ENCODE measurements around the gene SLX4IP.
"Not testable (repeated sequence)": the region's sequence is repeated elsewhere in the genome, so short reads cannot be mapped to it uniquely, and the experiment has no call there.

SLX4IP gene

DNA sequence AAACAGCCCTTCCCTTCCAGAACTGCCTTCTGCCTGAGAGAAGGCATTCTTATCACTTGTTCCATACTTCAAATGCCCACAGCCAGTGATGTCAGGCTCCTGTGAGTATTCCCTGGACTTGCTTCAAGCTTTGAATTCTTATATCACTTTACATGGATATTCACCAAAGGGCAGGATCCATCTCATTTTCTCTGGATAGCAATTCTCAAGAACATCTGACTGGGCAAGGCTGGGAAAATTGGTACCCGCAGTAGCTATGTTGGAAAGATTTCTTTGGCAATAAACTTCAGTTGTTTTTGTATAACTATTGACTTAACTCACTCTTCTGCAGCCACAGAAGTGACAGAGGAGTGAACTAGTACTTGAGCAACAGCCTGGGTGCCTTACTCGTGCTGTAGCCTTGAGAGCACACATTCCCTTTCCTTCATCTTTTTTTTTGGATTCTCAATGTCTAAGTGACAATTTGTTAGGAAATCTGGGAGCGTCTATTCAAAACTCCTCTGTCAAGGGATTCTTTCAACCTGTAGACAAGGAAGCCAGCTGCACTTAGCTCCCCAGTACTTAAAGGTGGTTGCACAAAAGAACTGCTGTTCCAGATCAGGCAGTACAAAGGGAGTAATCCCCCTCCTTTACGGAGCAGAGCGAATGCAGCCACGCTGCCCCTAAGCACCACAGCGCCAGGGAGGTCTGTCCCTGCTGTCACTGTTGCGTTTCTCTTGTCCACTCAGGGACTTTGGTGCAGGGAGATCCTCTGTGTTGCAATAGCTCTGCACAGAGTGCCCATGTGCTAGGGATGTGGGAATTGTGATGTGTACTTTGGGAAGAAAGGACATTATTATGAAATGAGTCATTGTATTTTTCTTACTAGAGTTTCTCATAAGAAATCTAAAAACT is 169.1 kb downstream of the SLX4IP start:
- no peak for DNase-seq

DNA sequence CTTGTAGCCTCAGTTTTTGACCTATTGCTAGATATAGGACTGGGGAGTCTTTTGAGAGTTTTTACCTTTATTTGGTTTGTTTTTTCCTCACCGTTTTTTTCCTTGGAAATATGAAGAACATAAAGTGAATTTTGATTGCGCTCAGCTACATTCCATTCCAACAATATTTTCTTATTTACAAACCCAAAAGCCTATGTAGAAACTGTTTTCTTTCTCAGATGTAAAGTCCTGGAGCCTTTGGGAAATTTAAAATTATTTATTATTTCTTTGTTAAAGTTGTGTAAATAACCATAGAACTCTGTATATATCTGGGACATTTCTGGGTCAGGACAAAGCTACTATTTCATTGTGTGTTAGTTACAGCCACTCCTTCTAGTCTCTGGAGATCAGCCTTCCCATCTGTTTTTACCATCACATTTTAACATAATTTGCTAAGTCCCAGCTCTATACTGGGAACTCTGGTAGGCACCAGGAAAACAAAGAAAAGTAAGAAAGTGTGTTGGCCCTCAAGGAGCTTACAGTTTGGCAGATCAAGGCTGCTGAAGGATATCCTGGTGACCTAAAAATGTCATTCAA is 169.8 kb downstream of the SLX4IP start:
- no peak for DNase-seq

DNA sequence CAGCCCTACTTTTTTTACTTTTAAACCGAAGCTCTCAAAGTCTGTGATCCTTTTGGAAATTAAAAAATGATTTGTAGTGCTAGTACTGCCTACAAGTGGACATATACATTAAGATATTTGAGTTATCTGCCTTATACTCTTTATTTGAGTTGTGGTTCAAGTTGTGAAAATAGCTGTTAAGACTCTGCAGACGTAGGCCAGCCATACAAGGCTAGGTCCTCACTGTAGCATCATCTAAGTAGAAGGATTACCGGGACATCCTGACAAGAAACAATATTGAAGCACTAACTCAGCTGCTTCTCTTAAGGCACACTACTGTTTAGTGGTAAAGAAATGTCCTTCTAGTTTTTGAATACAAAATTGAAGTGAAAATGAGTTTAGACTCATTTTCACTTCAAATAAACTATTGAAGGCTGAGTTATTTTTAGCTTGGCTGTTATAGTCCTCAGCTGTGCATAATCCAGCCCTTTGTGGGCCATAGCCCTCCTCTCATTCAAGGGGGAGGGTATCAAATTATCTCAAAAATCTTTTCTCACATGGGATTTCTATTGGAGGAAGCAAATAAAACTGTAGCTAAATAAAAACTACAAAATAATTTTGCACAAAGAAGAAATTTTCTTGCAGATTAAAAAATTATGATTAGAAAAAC is 170.6 kb downstream of the SLX4IP start:
- DNase-seq, result no peak

DNA sequence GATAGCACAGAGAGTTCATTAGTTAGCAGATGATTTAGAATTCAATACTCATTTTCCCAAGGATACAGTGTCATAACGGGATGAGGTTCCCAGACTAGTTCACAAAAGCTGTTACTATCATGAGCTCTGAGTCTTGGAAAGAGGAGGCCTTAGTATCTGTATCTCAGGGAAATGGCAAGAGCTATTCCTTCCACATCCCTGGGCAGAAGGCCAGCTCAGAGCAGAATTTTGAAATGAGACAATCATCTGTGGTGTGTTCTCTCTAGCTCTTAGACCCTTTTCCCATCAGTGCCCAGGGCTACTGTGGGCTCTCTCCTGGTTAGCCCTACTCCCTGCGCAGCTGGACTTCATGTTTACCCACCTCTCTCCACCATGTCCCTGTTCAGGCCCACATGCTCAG is 174.2 kb downstream of the SLX4IP start:
- no peak for DNase-seq

DNA sequence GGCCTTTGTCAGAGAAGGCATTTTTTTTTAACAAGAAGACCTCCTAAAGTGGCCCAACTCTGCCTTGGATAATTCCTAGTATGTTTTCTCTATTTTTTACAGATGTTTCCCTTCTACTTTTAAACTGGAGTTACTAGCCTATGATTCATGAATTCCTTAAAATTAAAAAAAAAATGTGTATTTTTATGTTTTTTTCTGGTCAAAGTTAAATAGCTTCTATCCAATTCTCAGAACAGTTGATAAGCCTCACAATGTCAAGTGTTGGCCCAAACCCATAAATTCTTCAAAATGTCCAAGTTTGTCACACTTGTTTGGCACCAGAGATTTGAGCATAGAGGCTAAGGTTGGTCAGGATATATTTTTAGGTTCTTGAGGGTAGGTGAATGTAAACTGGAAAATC is 174.7 kb downstream of the SLX4IP start:
- no peak for DNase-seq

DNA sequence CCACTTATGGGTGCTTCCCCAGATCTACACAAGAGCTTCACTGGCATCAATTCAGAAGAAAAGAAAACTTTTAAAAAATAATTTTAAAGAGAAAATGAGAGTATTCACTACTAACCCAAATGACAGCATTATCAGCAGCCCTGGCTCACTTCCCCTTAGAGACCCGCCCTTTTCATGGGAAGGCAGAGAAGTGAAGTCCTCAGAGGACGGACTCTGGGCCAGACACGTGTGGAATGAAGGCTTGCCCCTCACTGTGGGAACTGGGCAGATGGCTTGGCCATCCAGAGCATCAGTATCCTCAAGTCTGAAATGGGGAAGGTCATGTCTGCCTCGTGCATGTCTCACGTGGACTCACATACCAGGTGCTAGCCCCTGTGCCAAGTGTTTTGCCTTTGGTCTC is 175.1 kb downstream of the SLX4IP start:
- no peak for DNase-seq

DNA sequence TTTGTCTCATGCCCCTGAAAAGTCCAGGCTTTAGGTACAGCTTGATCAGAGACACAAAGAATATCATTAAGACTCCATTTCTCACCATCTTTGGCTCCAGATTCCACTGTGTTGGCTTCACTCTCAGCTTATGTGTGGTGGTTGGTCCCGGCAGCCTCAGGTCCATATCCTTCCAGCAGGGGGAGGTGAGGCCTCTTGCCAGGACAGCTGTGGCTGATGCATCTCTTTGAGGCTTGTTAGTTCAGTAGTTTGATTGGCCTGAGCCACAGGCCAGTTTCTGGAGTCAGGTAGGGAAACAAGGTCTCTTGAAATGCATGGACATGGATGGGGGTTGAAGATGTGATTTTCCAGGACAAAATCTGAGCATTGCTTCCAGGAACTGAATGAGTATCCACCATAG is 176.3 kb downstream of the SLX4IP start:
- no peak for DNase-seq

DNA sequence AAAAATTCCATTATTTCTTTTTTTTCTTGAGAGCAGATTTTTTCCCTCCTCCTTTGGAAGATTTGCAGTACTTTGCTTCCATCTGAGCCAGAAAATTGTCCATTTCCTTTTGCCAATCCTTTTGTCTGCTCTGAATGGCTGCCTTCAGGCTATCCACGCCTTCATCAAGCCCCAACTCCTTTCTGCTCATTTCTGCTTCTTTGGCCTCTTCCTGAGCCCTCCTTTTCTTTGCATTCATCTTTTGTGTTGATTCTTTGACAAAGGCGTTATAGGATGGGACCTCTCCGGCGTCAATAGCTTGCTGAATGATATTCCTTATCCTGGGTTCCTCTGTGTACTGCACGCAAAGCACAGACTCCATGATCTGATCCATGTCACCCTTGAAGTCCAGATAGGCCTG is 178.3 kb downstream of the SLX4IP start:
- DNase-seq, result not testable (repeated sequence)

DNA sequence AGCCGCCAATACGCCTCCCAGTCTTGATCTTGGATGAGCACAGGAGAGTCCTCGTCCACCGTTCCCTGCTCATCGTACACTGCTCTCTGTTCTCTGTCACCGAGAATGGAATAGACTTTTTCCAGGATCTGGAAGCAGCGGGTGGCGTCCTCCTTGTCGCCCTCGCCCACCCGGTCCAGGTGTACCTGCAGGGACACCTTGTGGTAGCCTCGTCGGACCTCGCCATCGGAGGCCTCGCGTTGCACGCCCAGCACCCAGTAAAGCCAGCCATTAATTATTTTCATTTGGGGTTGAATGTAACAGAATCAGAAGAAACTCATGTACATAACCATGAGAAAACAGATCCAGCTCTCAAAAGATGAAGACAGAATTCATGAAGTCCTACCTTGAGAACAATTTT is 178.8 kb downstream of the SLX4IP start:
- no peak for DNase-seq

DNA sequence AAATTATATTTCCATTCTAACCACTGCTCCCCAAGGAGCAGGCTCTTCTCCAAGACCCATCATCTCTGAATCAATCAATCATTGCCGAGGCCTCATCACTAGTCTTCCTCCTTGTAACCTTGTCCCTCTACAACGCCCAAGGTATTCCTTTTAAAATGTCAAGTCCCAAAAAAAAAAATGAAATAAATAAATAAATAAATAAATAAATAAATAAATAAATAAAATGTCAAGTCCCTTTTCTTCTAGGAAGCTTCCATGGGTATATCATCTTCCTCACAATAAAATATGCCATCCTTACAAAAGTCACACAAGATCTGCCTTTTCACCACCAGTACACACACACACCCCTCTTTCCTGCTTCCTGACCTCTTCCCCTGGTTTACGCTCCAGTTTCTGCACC is 181.1 kb downstream of the SLX4IP start:
- no peak for DNase-seq

DNA sequence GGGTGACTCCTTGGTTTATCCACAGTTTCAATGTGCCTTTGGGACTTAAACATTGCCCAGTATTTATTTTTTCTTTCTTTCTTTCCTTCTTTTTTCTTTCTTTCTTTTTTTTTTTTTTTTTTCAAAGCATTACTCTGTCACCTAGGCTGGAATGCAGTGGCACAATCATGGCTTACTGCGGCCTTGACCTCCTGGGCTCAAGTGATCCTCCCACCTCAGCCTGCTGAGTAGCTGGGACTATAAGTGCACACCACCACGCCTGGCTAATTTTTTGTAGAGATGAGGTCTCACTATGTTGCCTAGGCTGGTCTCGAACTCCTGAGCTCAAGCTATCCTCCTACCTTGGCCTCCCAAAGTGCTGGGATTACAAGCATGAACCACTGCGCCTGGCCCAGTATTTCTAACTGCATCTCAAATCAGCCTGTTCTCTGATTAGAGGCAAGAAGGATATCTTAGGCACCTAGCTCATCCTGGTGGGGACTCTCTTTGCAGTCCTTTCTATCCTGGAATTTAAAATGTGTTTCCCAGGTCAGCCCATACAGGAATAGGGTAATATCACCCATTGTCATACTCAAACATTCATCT is 182.5 kb downstream of the SLX4IP start:
- DNase-seq, result not testable (repeated sequence)

DNA sequence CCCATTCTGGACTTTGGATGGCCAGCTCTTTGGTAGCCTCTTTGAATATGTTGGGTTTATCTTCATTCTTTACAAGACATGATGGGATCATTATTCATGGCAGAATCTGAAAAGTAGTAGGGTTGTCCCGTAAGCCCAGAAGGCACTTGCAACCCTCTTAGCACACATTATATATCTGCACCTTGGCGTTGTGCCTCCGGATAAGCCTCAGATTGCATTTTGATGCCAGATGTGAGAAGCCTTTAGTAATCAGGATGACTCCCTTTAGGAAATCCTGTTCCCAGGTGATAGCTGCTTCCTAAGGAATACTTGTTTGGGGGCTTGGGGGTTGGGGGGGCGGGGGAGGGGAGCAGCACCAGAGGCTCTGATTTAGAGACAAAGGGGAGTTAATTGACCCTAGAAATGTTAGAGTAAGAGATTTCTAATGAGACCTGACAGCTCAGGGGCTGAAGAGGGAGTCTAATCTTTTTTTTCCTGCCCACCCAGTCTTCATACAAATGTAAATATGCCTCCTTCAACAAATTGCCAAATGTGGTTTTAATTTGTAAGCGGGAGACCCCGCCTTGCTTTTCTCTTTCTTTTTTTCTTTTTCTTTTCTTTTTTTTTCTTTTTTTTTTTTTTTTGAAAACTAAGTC is 183.6 kb downstream of the SLX4IP start:
- no peak for DNase-seq

DNA sequence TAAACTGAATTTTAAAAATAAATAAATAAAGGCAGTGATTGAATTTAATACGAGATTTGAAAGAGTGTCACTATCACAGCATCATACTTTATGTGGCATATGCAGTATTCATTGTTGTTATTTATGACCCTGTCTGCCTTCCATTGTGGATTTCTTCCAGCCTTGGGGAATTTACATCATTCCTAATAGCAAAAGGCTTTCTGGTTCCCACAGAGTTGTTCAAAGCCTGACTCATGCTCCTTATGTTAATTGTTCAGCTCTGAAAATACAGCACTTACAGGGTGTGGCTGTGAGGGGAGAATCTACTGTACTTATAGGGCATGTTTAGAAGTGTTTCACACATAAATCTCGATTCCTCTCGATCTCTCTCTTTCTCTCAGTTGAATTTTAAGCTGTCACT is 184.3 kb downstream of the SLX4IP start:
- no peak for DNase-seq

DNA sequence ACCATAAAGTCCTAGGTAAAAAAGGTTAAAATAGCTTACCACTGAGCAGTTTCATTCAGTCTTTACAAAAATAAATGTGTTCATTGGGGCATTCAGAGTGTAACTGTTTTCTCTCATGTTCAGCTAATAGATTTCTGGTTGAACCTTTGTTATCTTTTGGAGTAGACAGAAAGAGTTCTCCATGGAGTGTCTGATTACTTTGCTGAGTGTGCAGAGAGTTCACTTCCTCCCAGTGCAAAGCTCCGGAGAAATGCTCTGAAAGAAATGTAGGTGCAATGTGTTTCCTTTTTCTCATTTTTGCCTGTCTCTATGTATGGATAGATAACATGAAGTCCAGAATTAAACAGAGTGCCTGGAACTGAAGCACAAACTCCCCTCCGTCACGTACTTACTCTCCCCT is 186.0 kb downstream of the SLX4IP start:
- no peak for DNase-seq

DNA sequence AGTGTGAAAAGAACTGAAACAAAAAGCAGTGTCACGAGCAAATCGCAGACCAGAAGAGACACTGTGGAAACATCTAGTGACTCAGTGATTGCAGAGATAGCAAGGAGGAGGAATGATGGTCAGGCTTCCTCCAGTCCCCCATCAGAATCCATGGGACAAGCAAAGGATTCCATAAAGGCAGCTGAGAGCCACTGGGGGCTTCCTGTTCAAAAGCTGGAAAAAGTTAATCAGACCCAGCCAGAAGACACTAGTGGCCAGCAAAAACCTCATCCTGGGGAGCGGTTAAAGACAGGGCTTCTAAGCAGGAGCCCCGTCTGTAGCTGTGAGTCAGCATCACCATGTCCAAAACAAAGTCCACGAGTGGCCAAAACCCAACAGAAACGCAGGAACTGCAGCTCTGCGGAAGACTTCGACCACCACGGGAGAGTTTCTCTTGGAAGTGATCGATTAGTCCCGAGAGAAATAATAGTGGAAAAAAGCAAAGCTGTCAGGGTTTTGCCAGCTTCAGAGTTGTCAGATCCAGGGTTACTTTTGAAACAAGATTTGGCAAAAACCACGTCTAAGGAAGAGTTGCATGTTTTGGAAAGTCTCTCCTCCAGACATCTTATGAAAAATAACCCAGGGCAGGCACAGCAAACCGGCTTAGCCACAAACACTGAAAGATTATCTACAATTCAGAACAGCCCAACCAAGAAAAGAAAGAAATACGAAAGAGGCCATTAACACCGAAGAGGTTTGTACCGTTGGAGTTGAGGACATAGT is 187.7 kb downstream of the SLX4IP start:
- no peak for DNase-seq

DNA sequence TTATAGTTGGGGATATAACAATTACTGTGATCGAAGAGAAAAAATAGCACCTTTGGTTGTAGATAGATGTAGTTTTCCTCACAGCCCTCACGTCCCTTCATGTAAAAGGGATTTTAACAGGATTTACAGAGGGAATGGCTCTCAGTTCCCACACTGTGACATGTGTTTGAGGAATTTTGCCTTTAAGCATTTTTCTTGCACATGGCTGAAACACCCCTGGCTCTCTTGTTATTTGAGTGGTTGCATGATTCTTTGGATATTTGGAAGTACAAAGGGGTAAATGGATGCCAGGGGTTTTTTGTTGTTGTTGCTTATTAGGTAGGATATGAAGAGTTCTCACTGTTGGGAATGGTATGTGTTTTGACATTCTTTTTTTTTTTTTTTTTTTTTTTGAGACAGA is 190.5 kb downstream of the SLX4IP start:
- DNase-seq, result no peak

DNA sequence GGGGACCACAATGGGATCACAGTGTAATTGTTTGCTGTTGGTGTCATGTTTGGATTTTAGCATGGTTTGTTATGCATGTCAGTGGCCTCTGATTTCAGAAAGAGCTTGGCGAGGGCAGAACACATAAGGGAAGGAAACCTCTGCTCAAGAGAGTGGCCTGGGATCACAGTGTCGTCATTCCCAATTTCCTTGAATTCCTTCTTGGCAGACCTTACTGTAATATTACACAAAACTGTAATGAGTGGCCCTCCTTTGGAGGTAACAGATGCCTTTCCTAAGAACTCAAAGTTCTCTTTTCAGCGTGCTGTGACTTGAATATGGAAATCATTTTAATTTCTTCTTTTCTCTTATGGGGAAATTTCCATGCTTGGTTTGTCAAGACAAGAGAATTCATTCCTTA is 191.8 kb downstream of the SLX4IP start:
- no peak for DNase-seq

DNA sequence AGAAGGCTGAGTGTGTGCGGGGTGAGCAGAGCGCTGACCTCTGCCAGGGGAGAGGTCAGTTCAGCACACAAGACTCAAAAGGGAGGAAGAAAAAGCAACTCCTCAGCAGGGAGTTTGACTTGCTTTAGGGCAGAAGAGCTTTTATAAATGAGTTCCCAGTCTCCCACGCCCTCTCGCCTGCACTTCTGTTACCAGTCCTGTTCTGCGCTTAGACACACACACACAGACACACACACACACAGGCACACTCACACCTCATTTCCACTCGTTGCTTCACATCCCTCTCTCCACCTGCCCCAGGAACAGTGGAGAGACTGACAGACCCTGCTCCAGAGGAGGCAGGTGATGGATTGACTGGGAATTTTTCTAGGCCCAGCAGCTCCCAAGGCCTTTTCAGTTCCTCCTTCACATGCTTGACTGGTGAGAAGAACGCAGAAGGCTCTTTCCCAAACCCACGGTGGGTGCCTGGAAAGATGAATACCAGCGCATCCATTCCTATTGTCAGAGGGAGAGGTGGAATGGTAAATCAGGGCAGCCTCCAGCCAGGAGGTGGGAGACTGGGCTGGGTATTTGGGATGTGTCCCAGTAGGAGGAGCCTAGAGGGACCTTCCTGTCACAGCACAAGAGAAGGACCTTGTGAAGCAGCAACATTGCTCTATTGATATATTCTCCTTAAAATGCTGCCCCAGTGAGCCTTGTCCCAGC is 195.0 kb downstream of the SLX4IP start:
- DNase-seq, result no peak

DNA sequence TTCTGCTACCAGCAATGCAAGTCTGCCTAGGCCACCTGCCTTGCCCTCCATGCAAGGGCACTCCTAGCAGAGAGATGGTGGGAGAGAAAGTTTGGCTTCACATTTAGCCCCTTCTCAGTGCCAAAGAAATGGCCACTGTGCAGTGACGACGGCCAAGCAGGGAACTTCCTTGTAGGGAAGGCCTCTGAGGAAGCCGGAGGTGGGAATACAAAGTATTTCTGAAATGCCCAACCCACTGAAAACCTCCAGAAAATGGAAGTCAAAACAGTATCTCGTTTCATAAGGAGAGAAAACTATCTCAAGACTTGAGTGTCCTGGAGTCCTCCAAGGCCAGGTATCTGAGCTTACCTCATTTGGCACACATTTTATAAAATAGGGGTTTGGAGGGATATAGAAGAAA is 196.0 kb downstream of the SLX4IP start:
- DNase-seq, result no peak

DNA sequence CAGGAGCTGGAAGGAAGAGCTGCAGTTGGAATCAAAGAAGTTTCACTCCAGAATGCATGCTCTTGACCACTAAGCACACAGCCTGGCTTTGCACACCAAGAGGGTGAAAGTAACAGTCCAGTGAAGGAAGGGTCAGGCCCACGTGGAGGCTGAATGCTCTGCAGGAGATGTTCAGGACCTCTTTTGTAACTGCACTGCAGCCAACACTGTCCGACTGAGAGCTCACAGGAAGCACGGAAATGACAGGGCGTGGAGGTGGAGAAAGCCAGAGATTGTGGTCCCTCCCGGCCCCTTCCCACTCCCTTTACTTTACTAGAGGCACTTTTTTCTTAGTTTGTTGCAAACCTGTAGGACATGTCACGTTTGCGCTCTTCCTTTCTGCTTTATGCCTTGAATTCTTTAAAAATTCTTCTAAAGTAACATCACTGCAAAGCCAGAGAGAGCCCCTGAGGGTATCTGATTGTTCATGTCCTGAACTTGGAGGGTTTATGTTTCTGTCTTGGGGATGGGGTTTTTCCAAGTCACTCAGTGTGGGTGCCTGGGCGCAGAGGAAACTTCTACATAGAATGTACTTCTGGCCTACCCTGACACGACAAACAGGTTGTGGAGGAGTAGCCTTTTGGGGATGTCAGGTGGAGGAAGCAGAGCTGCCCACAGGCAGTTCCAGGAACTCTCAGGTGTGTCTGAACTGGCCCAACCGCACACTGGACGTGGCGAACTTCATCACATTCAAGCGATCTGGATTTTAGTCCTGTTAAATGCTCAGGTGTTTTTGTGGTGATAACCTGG is 197.8 kb downstream of the SLX4IP start:
- no peak for DNase-seq

DNA sequence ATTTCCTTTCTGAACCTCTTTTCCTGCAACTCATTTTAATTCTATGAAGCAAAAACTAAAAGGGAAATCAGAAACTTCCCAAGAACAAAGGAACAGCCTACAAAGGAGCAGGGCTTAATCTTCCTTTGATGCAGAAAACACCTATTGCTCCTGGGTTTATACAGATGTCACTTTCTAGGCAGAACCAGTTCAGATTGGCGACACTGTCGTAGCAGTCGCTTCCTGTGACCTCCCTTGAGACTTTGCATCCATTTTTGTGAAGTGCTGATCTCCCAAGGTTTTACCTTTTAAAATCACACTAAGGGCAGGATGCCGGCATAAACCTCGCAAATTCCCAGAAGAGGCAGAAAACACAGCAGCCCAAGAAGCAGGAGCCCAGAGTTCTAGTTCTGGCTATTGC is 198.6 kb downstream of the SLX4IP start:
- DNase-seq, result no peak

All from right kidney (tissue), 1 donor.